ENCODE data around the gene FAM200B.
"Not testable (repeated sequence)": the region's sequence is repeated elsewhere in the genome, so short reads cannot be mapped to it uniquely, and the experiment has no call there.

The FAM200B gene

GRCh38 chr4:15729910-15730533 lies 48.4 kb downstream of the FAM200B start:
- no peaks in the 10 kb centered on the region for H3K9me3 ChIP-seq (ENCODE audit: low read length)
- H3K9ac ChIP-seq (ENCODE audit: low read length): no peak overlapping the region
- H2AFZ ChIP-seq (ENCODE audit: low read length): no peak overlapping the region
- H4K20me1 ChIP-seq (ENCODE audit: insufficient read depth, low read length): no peaks in the 10 kb centered on the region
- no peaks in the 10 kb centered on the region for H3K9me2 ChIP-seq (ENCODE audit: low read depth, low read length)
- no peaks in the 10 kb centered on the region for H3F3A ChIP-seq (ENCODE audit: insufficient read depth, low read length)
- H3K27ac ChIP-seq (ENCODE audit: low read depth, low read length, poor library complexity, severe bottlenecking): no peak overlapping the region
- H3K4me2 ChIP-seq (ENCODE audit: low read length): no peak overlapping the region
- H3K36me3 ChIP-seq (ENCODE audit: insufficient read depth, low read length): no peaks in the 10 kb centered on the region
- no peaks in the 10 kb centered on the region for H3K79me2 ChIP-seq (ENCODE audit: insufficient read depth, low read length)
- no peak for TF ChIP-seq EZH2 (IDR thresholded peaks at IDR 0.05; ENCODE audit: borderline replicate concordance, low read length)
- peak; percentile 59 for TF ChIP-seq CTCF (IDR thresholded peaks at IDR 0.05; ENCODE audit: low read length)
- H3K27me3 ChIP-seq (ENCODE audit: insufficient read depth, low read length): no peaks in the 10 kb centered on the region
- no peak overlapping the region for H3K4me3 ChIP-seq (ENCODE audit: low read depth, low read length, poor library complexity, severe bottlenecking)
- H3K4me1 ChIP-seq (ENCODE audit: insufficient read depth, low read length, severe bottlenecking): peaks cover 10% of the 10 kb centered on the region

GRCh38 chr4:15733061-15733460 lies 51.4 kb downstream of the FAM200B start:
- H2AFZ ChIP-seq (ENCODE audit: low read length); H3K79me2 ChIP-seq (ENCODE audit: insufficient read depth, low read length); H3K9ac ChIP-seq (ENCODE audit: low read length); H3K27ac ChIP-seq (ENCODE audit: low read depth, low read length, poor library complexity, severe bottlenecking); H4K20me1 ChIP-seq (ENCODE audit: insufficient read depth, low read length); H3K9me2 ChIP-seq (ENCODE audit: low read depth, low read length); H3F3A ChIP-seq (ENCODE audit: insufficient read depth, low read length); H3K4me2 ChIP-seq (ENCODE audit: low read length); H3K4me3 ChIP-seq (ENCODE audit: low read depth, low read length, poor library complexity, severe bottlenecking); H3K27me3 ChIP-seq (ENCODE audit: insufficient read depth, low read length); H3K36me3 ChIP-seq (ENCODE audit: insufficient read depth, low read length); H3K9me3 ChIP-seq (ENCODE audit: low read length): not testable (repeated sequence)
- peaks cover 10% of the 10 kb centered on the region for H3K4me1 ChIP-seq (ENCODE audit: insufficient read depth, low read length, severe bottlenecking)

DNA sequence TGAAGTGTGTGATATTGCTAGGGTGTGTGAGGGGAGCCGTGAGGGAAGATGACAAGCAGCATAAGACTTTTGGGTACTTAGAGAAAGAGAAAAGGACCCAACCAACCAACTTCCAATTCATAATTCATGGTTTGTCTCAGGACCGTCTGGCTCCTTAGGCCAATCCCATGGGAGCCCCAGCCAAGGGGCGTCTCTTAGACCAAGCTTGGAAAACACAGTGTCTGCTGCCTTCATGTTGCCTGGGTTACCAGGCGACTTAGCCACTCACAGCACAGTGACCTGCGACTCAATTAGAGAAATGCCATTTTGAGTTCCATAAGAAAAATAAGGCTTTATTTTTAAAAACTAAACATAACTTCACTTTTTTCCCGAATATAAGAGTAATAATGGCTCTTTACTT lies 53.9 kb downstream of the FAM200B start:
- H3K4me2 ChIP-seq (ENCODE audit: low read length): no peak overlapping the region
- H3K9ac ChIP-seq (ENCODE audit: low read length): no peak overlapping the region
- no peaks in the 10 kb centered on the region for H3K27me3 ChIP-seq (ENCODE audit: insufficient read depth, low read length)
- TF ChIP-seq CTCF (IDR thresholded peaks at IDR 0.05; ENCODE audit: low read length) (no peak), EZH2 (IDR thresholded peaks at IDR 0.05; ENCODE audit: borderline replicate concordance, low read length) (no peak)
- H3K9me3 ChIP-seq (ENCODE audit: low read length): no peaks in the 10 kb centered on the region
- H3K4me3 ChIP-seq (ENCODE audit: low read depth, low read length, poor library complexity, severe bottlenecking): no peak overlapping the region
- no peaks in the 10 kb centered on the region for H3K79me2 ChIP-seq (ENCODE audit: insufficient read depth, low read length)
- H4K20me1 ChIP-seq (ENCODE audit: insufficient read depth, low read length): no peaks in the 10 kb centered on the region
- H3K9me2 ChIP-seq (ENCODE audit: low read depth, low read length): no peaks in the 10 kb centered on the region
- no peaks in the 10 kb centered on the region for H3F3A ChIP-seq (ENCODE audit: insufficient read depth, low read length)
- peaks cover 6% of the 10 kb centered on the region for H3K4me1 ChIP-seq (ENCODE audit: insufficient read depth, low read length, severe bottlenecking)
- no peak overlapping the region for H2AFZ ChIP-seq (ENCODE audit: low read length)
- no peak overlapping the region for H3K27ac ChIP-seq (ENCODE audit: low read depth, low read length, poor library complexity, severe bottlenecking)
- no peaks in the 10 kb centered on the region for H3K36me3 ChIP-seq (ENCODE audit: insufficient read depth, low read length)

DNA sequence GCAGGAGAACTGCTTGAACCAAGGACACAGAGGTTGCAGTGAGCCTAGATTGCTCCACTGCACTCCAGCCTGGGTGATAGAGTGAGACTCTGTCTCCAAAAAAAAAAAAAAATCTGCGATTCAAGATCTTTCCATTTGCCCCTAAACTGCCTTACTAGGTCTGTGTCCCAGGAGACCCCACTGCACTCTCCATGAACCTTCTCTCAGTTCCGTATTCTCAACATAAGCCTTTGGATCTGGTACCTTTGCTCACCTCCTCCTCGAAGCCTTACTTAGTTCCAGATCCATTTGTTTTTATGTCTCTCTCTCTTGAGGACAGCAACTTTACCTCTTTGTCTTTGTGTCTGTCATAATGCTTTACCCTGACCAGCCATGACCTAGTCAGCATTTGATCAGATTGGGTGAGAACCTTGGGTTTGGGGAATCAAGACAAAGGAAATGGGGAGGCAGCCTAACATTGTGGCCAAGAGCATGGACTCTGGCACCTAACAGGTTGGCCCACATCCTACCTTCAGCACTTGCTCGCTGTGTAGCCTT lies 55.0 kb downstream of the FAM200B start:
- Histone ChIP-seq H3K9ac (ENCODE audit: low read length) (no peak overlapping the region), H3K36me3 (ENCODE audit: insufficient read depth, low read length) (no peaks in the 10 kb centered on the region), H4K20me1 (ENCODE audit: insufficient read depth, low read length) (no peaks in the 10 kb centered on the region), H3K9me2 (ENCODE audit: low read depth, low read length) (no peaks in the 10 kb centered on the region), H3K79me2 (ENCODE audit: insufficient read depth, low read length) (no peaks in the 10 kb centered on the region), H3K4me1 (ENCODE audit: insufficient read depth, low read length, severe bottlenecking) (no peaks in the 10 kb centered on the region), H2AFZ (ENCODE audit: low read length) (no peak overlapping the region), H3K27me3 (ENCODE audit: insufficient read depth, low read length) (no peaks in the 10 kb centered on the region), H3K4me2 (ENCODE audit: low read length) (no peak overlapping the region), H3K9me3 (ENCODE audit: low read length) (no peaks in the 10 kb centered on the region), H3F3A (ENCODE audit: insufficient read depth, low read length) (no peaks in the 10 kb centered on the region), H3K4me3 (ENCODE audit: low read depth, low read length, poor library complexity, severe bottlenecking) (no peak overlapping the region), H3K27ac (ENCODE audit: low read depth, low read length, poor library complexity, severe bottlenecking) (no peak overlapping the region)
- TF ChIP-seq EZH2 (IDR thresholded peaks at IDR 0.05; ENCODE audit: borderline replicate concordance, low read length) (no peak), CTCF (IDR thresholded peaks at IDR 0.05; ENCODE audit: low read length) (no peak)

Data from OCI-LY1 (cell line).